ENCODE measurements around the gene KIDINS220.
A peak's percentile ranks its signal among the peaks of the same experiment; 100 is the strongest.

KIDINS220 gene

GRCh38 chr2:8774371-8774770 lies 63.0 kb downstream of the KIDINS220 start (continued):
- no peak for TF ChIP-seq TSHZ2 (CRISPR knock-in tag; IDR thresholded peaks at IDR 0.05)

- TF ChIP-seq RARB (CRISPR knock-in tag; IDR thresholded peaks at IDR 0.05) (no peak), ZNF8 (CRISPR knock-in tag; IDR thresholded peaks at IDR 0.05) (no peak), ZNF70 (CRISPR knock-in tag; IDR thresholded peaks at IDR 0.05) (no peak), PATZ1 (CRISPR knock-in tag; IDR thresholded peaks at IDR 0.05; ENCODE audit: borderline replicate concordance) (no peak), ZC3H10 (CRISPR knock-in tag; IDR thresholded peaks at IDR 0.05) (no peak), CSDC2 (CRISPR knock-in tag; IDR thresholded peaks at IDR 0.05) (no peak), SNAI2 (CRISPR knock-in tag; IDR thresholded peaks at IDR 0.05) (no peak), ZFP30 (CRISPR knock-in tag; IDR thresholded peaks at IDR 0.05) (no peak), OSR1 (CRISPR knock-in tag; IDR thresholded peaks at IDR 0.05) (no peak), ARNTL (CRISPR knock-in tag; IDR thresholded peaks at IDR 0.05; ENCODE audit: borderline replicate concordance, low read depth) (no peak)
- no peak for ATAC-seq
Measured at GRCh38 chr2:8767324-8767723, 70.1 kb downstream of the KIDINS220 start.

- TF ChIP-seq CSDC2 (CRISPR knock-in tag; IDR thresholded peaks at IDR 0.05) (no peak), TOX (CRISPR knock-in tag; IDR thresholded peaks at IDR 0.05; ENCODE audit: borderline replicate concordance) (no peak), ESRRG (CRISPR knock-in tag; IDR thresholded peaks at IDR 0.05) (no peak)
- peak; percentile 74 for ATAC-seq
Measured at GRCh38 chr2:8761529-8762164, 75.8 kb downstream of the KIDINS220 start.

GRCh38 chr2:8756716-8757115 lies 80.7 kb downstream of the KIDINS220 start:
- no peak for TF ChIP-seq ZFP3 (CRISPR knock-in tag; IDR thresholded peaks at IDR 0.05)
- no peak for TF ChIP-seq CSRNP3 (CRISPR knock-in tag; IDR thresholded peaks at IDR 0.05)
- no peak for TF ChIP-seq POU6F1 (CRISPR knock-in tag; IDR thresholded peaks at IDR 0.05; ENCODE audit: borderline replicate concordance, low read depth)
- TF ChIP-seq BACH2 (CRISPR knock-in tag; IDR thresholded peaks at IDR 0.05; ENCODE audit: borderline replicate concordance): no peak
- no peak for TF ChIP-seq ISL1 (CRISPR knock-in tag; IDR thresholded peaks at IDR 0.05)
- TF ChIP-seq CSDC2 (CRISPR knock-in tag; IDR thresholded peaks at IDR 0.05): no peak
- no peak for TF ChIP-seq RARB (CRISPR knock-in tag; IDR thresholded peaks at IDR 0.05)
- TF ChIP-seq ZFP30 (CRISPR knock-in tag; IDR thresholded peaks at IDR 0.05): no peak
- TF ChIP-seq SNAI2 (CRISPR knock-in tag; IDR thresholded peaks at IDR 0.05): no peak
- TF ChIP-seq TCF4 (CRISPR knock-in tag; IDR thresholded peaks at IDR 0.05; ENCODE audit: borderline replicate concordance): no peak
- TF ChIP-seq ZNF8 (CRISPR knock-in tag; IDR thresholded peaks at IDR 0.05): no peak
- no peak for TF ChIP-seq ZNF70 (CRISPR knock-in tag; IDR thresholded peaks at IDR 0.05)
- TF ChIP-seq ESRRG (CRISPR knock-in tag; IDR thresholded peaks at IDR 0.05): no peak
- TF ChIP-seq PPARA (CRISPR knock-in tag; IDR thresholded peaks at IDR 0.05; ENCODE audit: borderline replicate concordance): no peak
- TF ChIP-seq CREB5 (CRISPR knock-in tag; IDR thresholded peaks at IDR 0.05; ENCODE audit: low read depth): no peak
- TF ChIP-seq GLIS3 (CRISPR knock-in tag; IDR thresholded peaks at IDR 0.05): no peak
- no peak for TF ChIP-seq PATZ1 (CRISPR knock-in tag; IDR thresholded peaks at IDR 0.05; ENCODE audit: borderline replicate concordance)
- no peak for TF ChIP-seq TSHZ2 (CRISPR knock-in tag; IDR thresholded peaks at IDR 0.05)
- ATAC-seq: no peak
